ENCODE results near the gene MYOZ3. TPM values are rescaled to one million over a fixed set of nuclear protein-coding genes. Genes with fewer than 3 reads are reported as not detected.

The MYOZ3 gene
- total RNA-seq, 1 donor from 2014 or later = not detected

DNA sequence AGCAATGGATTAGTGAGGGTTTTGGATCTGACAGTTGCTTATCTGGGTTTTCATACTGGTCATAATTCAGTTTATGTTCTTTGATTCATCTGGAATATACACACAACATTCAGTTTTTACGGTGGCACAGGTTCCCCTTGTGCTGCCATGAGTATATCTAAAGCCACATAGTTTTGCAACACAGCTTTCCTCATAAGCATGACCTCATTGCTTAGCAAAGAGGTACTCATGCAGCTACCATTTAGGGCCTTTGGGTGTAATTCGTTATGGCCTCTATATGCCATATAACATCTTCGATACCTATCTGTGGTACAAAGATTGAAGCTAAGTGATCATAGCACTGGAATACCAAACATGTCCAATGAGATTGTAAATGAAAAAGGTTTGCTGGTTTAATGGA, 42.7 kb downstream of the MYOZ3 start:
- no peak for ATAC-seq

DNA sequence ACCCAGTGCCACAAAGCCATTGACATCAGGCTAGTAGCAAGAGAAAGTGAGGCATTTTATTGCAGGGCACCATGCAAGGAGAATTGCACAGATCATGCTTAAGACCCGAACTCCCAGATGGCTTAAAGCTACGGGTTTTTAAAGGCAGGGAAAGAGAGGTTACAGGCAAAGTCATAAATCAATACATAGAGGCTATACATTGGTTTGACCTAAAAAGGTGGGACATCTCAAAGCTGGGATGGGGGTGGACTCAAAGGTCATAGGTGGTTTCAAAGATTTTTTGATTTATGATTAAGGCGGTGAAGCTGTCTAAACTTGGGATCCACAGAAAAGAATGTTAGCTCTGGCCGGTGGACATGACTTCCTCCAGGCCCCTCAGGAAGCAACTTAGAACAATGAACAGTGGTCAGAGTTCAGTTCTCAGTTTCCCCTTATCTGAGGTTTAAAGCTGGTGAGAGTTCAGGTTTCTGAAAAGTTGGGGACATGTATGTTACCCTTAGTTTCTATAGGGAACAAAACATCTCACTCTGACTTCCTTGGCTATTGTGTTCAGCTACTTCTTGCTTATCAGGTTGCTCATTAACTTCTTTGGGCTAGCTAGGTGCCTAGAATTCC, 45.8 kb downstream of the MYOZ3 start:
- no peak for ATAC-seq

DNA sequence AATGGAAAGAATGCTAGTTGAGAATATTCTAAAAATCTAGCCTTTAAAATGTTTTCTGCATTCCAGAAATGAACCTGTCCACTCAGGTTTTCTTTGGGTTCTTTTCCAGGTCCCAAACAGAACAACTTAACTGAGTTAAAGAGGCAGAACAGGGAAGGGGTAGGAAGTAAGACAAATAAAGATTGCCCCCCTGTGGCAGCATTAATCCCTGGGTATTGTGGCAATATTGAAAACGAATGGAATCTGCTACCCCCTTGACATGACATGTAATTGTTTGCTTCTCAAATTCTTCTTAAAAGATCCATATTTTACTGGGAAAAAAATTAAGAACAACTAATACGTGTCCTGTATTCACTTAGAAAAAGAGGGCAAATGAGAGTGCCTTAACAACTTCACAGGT, 49.1 kb downstream of the MYOZ3 start:
- ATAC-seq = no peak

DNA sequence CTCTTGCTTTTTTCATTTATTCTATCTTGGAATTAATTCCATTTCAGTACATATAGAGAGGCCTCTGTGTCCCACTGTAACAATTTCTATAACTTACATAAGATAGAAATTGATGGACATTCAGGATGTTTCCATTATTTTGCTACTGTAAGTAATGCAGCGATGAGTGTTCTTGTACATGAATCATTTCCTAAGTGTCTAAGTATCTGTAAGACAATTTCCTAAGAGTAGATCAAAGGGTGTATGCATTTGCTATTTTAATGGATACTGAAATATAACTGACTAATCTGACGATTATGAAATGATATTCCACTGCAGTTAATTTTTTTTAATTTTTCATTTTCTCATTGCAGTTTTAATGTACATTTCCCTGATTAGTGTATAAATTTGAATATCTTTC, 62.8 kb downstream of the MYOZ3 start:
- ATAC-seq = no peak

Other genes starting within 250 kb of the MYOZ3 start
- 125 TPM for gene CD74, start 248.3 kb upstream of the MYOZ3 start, total RNA-seq
- gene RPS14, start 211.5 kb upstream of the MYOZ3 start, total RNA-seq = 1,847 TPM
- 112 TPM for gene NDST1, start 153.1 kb upstream of the MYOZ3 start, total RNA-seq
- 7.8 TPM for gene SYNPO, start 20.6 kb upstream of the MYOZ3 start, total RNA-seq
- gene RBM22, start 39.8 kb downstream of the MYOZ3 start, total RNA-seq = 24.4 TPM
- 49.4 TPM for gene DCTN4, start 97.8 kb downstream of the MYOZ3 start, total RNA-seq
- 17.0 TPM for gene SMIM3, start 117.5 kb downstream of the MYOZ3 start, total RNA-seq
- not detected for gene IRGM, start 185.3 kb downstream of the MYOZ3 start, total RNA-seq
- 3.5 TPM for gene ZNF300, start 243.7 kb downstream of the MYOZ3 start, total RNA-seq

All from esophagus mucosa (tissue), 1 donor.